Dendritic cell treated with granulocyte-macrophage colony-stimulating factor and Interleukin-4, amounts not matched to agents 40 ng/mL and 50 ng/mL, for 4 days (primary cell): ENCODE measurements around the gene SMYD4.
A peak's percentile ranks its signal among the peaks of the same experiment; 100 is the strongest.
"Not testable (repeated sequence)": the region's sequence is repeated elsewhere in the genome, so short reads cannot be mapped to it uniquely, and the experiment has no call there.

Source experiments
- H3K27ac Mint-ChIP-seq: one replicate; pipeline ENCODE4 v1.8.0; 2022; ENCODE audit warnings: mild to moderate bottlenecking, mixed read lengths
- H3K27me3 Mint-ChIP-seq: one replicate; pipeline ENCODE4 v1.8.0; 2022; ENCODE audit warnings: mild to moderate bottlenecking, mixed read lengths
- H3K36me3 Mint-ChIP-seq: one replicate; pipeline ENCODE4 v1.8.0; 2022; ENCODE audit warnings: low read depth, mixed read lengths
- H3K4me1 Mint-ChIP-seq: one replicate; pipeline ENCODE4 v1.8.0; 2022; ENCODE audit warnings: low read depth, mixed read lengths
- H3K4me3 Mint-ChIP-seq: one replicate; pipeline ENCODE4 v1.8.0; 2022; ENCODE audit warnings: mild to moderate bottlenecking, moderate library complexity, mixed read lengths
- H3K9me3 Mint-ChIP-seq: one replicate; pipeline ENCODE4 v1.8.0; 2022; ENCODE audit warnings: mixed read lengths
- intact Hi-C: fragments of 100-400 bp; cut with micrococcal nuclease; formaldehyde crosslinking; loops from one replicate; pipeline ENCODE4 v1.15.0; 2022

The SMYD4 gene

GRCh38 chr17:1807890-1808289, 21.8 kb downstream of the SMYD4 start:
- no peak overlapping the region for H3K4me3 Mint-ChIP-seq
- intact Hi-C loops: no loop called here
- no peaks in the 10 kb centered on the region for H3K27me3 Mint-ChIP-seq
- H3K27ac Mint-ChIP-seq: no peak overlapping the region
- H3K4me1 Mint-ChIP-seq: no peaks in the 10 kb centered on the region
- H3K9me3 Mint-ChIP-seq: no peaks in the 10 kb centered on the region
- H3K36me3 Mint-ChIP-seq: peaks cover 58% of the 10 kb centered on the region

DNA sequence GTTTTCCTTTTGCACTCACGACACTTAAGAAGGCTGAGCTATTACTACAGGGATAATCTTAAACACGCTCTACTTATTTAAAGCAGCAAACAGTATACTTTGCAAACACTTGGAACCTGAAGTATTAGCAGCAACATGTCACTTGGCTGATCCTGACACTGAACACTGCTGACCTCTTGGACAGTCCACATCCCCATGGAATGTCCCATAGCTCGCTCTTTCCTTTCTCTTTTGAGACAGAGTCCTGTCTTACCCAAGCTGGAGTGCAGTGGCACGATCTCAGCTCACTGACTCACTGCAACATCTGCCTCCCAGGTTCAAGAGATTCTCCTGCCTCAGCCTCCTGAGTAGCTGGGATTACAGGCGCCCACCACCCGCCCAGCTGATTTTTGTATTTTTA, 26.4 kb downstream of the SMYD4 start:
- no peaks in the 10 kb centered on the region for H3K4me1 Mint-ChIP-seq
- no peak overlapping the region for H3K27ac Mint-ChIP-seq
- H3K4me3 Mint-ChIP-seq: no peak overlapping the region
- intact Hi-C loops: no loop called here
- no peaks in the 10 kb centered on the region for H3K9me3 Mint-ChIP-seq
- H3K27me3 Mint-ChIP-seq: no peaks in the 10 kb centered on the region
- H3K36me3 Mint-ChIP-seq: peaks cover 54% of the 10 kb centered on the region

DNA sequence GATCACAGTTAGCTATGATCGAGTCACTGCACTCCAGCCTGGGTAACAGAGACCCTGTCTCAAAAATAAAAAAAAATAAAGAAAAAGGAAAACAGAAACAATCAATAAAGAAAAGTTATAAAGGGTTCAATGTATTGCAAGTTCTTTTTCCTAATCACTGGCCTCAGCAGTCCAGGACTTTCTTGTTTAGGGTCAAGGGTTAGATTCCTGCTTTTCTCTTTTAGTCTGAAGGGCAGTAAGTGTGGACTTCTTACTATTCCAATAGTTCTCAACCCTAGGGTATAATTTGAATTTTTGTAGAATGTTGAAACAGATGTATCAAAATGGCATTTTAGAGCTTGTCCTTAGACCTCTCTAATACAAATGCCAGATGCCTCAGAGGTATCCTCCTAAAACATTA, 27.3 kb downstream of the SMYD4 start:
- intact Hi-C loops: no loop called here
- Mint-ChIP-seq H3K4me3 (no peak overlapping the region), H3K27ac (no peak overlapping the region), H3K27me3 (no peaks in the 10 kb centered on the region), H3K4me1 (peaks cover 2% of the 10 kb centered on the region), H3K9me3 (no peaks in the 10 kb centered on the region), H3K36me3 (peaks cover 63% of the 10 kb centered on the region)

DNA sequence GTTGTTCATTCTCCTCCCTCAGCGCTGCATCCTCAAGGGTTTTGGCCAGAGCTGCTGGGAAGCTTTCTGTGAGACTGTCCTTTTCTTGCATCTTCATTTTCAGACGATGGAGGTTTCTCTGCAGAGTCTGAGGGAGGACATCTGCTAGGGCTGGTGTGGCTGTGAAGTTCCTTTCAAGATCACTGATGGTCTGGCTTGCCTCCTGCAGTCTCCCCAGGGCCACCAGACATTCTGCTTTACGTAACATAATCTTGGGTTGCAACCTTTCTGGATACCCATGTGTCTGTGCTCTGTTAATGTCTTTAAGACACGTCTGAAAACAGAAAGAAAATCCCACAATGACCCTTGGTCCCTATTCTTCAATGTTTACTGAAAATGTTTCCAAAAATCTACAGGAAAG, 29.0 kb downstream of the SMYD4 start:
- intact Hi-C loops: no loop called here
- no peak overlapping the region for H3K4me3 Mint-ChIP-seq
- H3K36me3 Mint-ChIP-seq: peaks cover 66% of the 10 kb centered on the region
- H3K9me3 Mint-ChIP-seq: no peaks in the 10 kb centered on the region
- peaks cover 11% of the 10 kb centered on the region for H3K4me1 Mint-ChIP-seq
- H3K27ac Mint-ChIP-seq: no peak overlapping the region
- H3K27me3 Mint-ChIP-seq: no peaks in the 10 kb centered on the region

DNA sequence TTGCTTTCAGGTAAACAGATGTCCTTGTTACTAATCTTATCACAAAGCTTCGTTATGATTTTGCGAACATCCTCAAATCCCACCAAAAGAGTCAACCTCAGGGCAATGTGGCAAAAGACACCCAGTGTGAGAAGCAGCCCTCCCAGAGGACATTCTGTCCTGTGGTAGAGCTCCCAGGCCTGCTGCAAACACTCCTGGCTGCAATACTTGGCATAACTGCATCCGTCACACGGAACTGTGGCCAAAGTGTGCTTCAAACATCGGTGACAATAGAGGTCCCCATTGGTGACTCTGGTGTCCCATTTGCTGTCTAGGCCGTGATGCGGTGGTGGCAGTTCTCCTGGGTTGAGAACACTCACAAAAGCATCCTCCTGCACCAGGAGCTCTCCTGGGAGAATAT, 29.5 kb downstream of the SMYD4 start:
- Mint-ChIP-seq H3K36me3 (peaks cover 64% of the 10 kb centered on the region), H3K27ac (no peak overlapping the region), H3K4me3 (no peak overlapping the region), H3K27me3 (no peaks in the 10 kb centered on the region), H3K9me3 (no peaks in the 10 kb centered on the region), H3K4me1 (peaks cover 11% of the 10 kb centered on the region)
- intact Hi-C loops: no loop called here

GRCh38 chr17:1797846-1798245, 31.9 kb downstream of the SMYD4 start:
- H3K4me3 Mint-ChIP-seq, intact Hi-C loops, H3K9me3 Mint-ChIP-seq, H3K27ac Mint-ChIP-seq, H3K27me3 Mint-ChIP-seq: not testable (repeated sequence)
- peaks cover 40% of the 10 kb centered on the region for H3K36me3 Mint-ChIP-seq
- H3K4me1 Mint-ChIP-seq: peaks cover 11% of the 10 kb centered on the region

- peaks cover 11% of the 10 kb centered on the region for H3K4me1 Mint-ChIP-seq
- no peaks in the 10 kb centered on the region for H3K9me3 Mint-ChIP-seq
- peaks cover 36% of the 10 kb centered on the region for H3K36me3 Mint-ChIP-seq
- H3K27me3 Mint-ChIP-seq: no peaks in the 10 kb centered on the region
- intact Hi-C loops: no loop called here
- H3K4me3 Mint-ChIP-seq: no peak overlapping the region
- no peak overlapping the region for H3K27ac Mint-ChIP-seq
Measured at GRCh38 chr17:1797323-1797722, 32.4 kb downstream of the SMYD4 start.

- peaks cover 36% of the 10 kb centered on the region for H3K36me3 Mint-ChIP-seq
- no peaks in the 10 kb centered on the region for H3K27me3 Mint-ChIP-seq
- no peak overlapping the region for H3K27ac Mint-ChIP-seq
- peaks cover 11% of the 10 kb centered on the region for H3K4me1 Mint-ChIP-seq
- intact Hi-C loops: no loop called here
- H3K4me3 Mint-ChIP-seq: no peak overlapping the region
- no peaks in the 10 kb centered on the region for H3K9me3 Mint-ChIP-seq
Measured at GRCh38 chr17:1796800-1797199, 32.9 kb downstream of the SMYD4 start.

DNA sequence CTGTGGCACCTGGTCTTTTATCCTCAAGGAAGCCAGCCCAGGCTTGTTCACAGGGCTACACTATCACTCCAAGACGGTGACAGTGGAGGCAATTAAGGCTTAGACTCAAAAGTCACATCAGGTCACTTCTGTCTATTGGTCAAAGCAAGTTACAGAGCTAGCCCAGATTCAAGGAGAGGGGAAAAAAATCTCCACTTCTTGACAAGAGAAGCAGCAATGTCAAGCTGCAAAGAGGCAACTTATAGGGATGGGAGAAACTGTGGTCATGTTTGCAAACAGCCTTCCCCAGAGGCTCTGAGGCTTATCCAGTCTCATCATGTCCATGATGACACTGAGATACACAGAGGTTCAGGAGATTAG, 36.3 kb downstream of the SMYD4 start:
- Mint-ChIP-seq H3K27me3 (no peaks in the 10 kb centered on the region), H3K4me3 (no peak overlapping the region), H3K27ac (no peak overlapping the region), H3K36me3 (peaks cover 13% of the 10 kb centered on the region), H3K9me3 (no peaks in the 10 kb centered on the region), H3K4me1 (peaks cover 11% of the 10 kb centered on the region)
- intact Hi-C loops: no loop called here

DNA sequence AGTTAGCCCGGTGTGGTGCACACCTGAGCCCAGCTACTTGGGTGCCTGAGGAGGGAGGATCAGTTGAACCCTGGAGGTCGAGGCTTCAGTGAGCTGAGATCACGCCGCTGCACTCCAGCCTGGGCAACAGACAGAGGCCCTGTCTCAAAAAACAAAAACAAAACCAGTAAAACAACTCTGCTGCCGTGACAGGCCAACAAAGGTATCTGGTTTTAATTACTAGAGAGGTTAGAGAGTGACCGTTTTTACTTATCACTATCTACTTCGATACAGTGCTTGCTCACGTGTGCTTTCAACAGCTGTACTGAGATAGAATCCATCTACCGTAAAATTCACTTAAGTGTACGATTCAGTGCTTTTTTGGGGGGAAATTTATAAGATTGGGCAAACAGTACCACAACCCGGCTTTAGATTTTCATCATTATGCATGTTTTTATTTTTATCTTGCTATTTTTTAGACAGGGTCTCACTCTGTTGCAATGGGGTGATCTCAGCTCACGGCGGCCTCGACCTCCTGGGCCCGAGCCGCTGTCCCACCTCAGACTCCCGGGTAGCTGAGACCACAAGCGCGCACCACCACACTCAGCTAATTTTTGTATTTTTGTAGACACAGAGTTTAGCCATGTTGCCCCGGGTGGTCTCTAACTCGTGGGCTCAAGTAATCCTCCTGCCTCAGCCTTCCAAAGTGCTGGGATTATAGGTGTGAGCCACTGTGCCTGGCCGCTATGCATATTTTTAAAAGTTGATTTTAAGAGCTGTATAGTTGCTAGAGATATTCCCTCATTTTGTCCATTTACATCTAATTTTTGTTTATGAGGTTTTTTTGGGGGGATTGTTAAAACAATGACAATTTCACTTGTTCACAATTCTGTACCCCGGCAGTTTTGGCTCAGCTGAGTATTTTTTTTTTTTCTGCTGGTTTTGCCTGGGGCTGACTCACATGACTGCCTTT, 36.9 kb downstream of the SMYD4 start:
- H3K36me3 Mint-ChIP-seq: peaks cover 7% of the 10 kb centered on the region
- intact Hi-C loops: no loop called here
- H3K27ac Mint-ChIP-seq: no peak overlapping the region
- H3K9me3 Mint-ChIP-seq: no peaks in the 10 kb centered on the region
- no peak overlapping the region for H3K4me3 Mint-ChIP-seq
- H3K4me1 Mint-ChIP-seq: peaks cover 11% of the 10 kb centered on the region
- H3K27me3 Mint-ChIP-seq: no peaks in the 10 kb centered on the region

- H3K36me3 Mint-ChIP-seq: peaks cover 21% of the 10 kb centered on the region
- H3K4me1 Mint-ChIP-seq: peaks cover 22% of the 10 kb centered on the region
- H3K27me3 Mint-ChIP-seq: no peaks in the 10 kb centered on the region
Measured at GRCh38 chr17:1789936-1790335, 39.8 kb downstream of the SMYD4 start.

GRCh38 chr17:1787301-1787902, 42.3 kb downstream of the SMYD4 start:
- H3K9me3 Mint-ChIP-seq: no peaks in the 10 kb centered on the region
- H3K27me3 Mint-ChIP-seq: no peaks in the 10 kb centered on the region
- H3K4me3 Mint-ChIP-seq: no peak overlapping the region
- peaks cover 41% of the 10 kb centered on the region for H3K4me1 Mint-ChIP-seq
- peaks cover 27% of the 10 kb centered on the region for H3K36me3 Mint-ChIP-seq
- peak overlapping the region; percentile 75 for H3K27ac Mint-ChIP-seq
- intact Hi-C loops: loop anchor here (5.0 kb wide), 1 partner anchor 40 kb away; the partner anchor contains the start of gene SMYD4

More at GRCh38 chr17:1789936-1790335, 39.8 kb downstream of the SMYD4 start:
- Mint-ChIP-seq H3K4me3 (no peak overlapping the region), H3K27ac (no peak overlapping the region), H3K9me3 (no peaks in the 10 kb centered on the region)
- intact Hi-C loops: loop anchor here (5.0 kb wide), 1 partner anchor 37 kb away; the partner anchor contains the start of gene SMYD4

GRCh38 chr17:1786708-1787107, 43.0 kb downstream of the SMYD4 start:
- H3K4me3 Mint-ChIP-seq: no peak overlapping the region
- H3K27ac Mint-ChIP-seq: peak overlapping the region; percentile 75
- no peaks in the 10 kb centered on the region for H3K27me3 Mint-ChIP-seq
- intact Hi-C loops: loop anchor here (5.0 kb wide), 1 partner anchor 41 kb away; the partner anchor contains the start of gene SMYD4
- H3K36me3 Mint-ChIP-seq: peaks cover 31% of the 10 kb centered on the region
- no peaks in the 10 kb centered on the region for H3K9me3 Mint-ChIP-seq
- peaks cover 48% of the 10 kb centered on the region for H3K4me1 Mint-ChIP-seq

DNA sequence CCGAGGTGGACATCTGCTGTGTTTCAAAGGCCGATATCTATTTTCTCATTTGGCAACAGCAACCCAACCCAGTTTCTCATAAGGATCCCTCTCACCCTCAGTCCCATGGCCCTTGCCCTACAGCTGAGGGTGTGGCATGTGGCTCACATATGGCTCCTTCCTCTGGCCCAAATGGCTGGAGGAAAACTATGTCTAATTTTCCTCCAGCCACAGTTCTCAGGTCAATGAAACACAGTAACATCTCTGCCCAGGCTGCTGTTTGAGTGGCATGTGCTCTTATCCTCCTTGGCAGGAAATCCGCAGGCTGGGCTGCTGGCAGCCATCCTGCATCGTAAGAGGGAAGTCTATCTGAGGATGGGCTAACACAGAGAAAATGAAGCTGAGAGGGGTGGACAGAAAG, 43.8 kb downstream of the SMYD4 start:
- intact Hi-C loops: loop anchor here (5.0 kb wide), 1 partner anchor 41 kb away; the partner anchor contains the start of gene SMYD4
- Mint-ChIP-seq H3K9me3 (no peaks in the 10 kb centered on the region), H3K27me3 (no peaks in the 10 kb centered on the region), H3K27ac (peak overlapping the region; percentile 75), H3K4me3 (no peak overlapping the region), H3K36me3 (peaks cover 38% of the 10 kb centered on the region), H3K4me1 (peaks cover 50% of the 10 kb centered on the region)
